Hepatocyte (in vitro differentiated cells): ENCODE results near the gene MS4A7. TPM values are rescaled to one million over a fixed set of nuclear protein-coding genes. Genes with fewer than 3 reads are reported as not detected.

Source experiments
- DNase-seq: peaks from one replicate; pipeline ENCODE4 v3.0.0-alpha.2; 2016; ENCODE audit warnings: low spot score
- H2AFZ ChIP-seq: fragments of 200-600 bp; sonication (generic); 2 replicates; pipeline ENCODE4 v1.6.0; 2016; ENCODE audit warnings: antibody characterized with exemption, mild to moderate bottlenecking
- H3K27ac ChIP-seq: fragments of 200-600 bp; sonication (generic); 2 replicates; pipeline ENCODE4 v1.5.1; 2016; ENCODE audit warnings: mild to moderate bottlenecking
- H3K27me3 ChIP-seq: fragments of 200-600 bp; sonication (generic); 2 replicates; pipeline ENCODE4 v1.6.1; 2016
- H3K36me3 ChIP-seq: fragments of 200-600 bp; sonication (generic); replicated peaks from 2 replicates; pipeline ENCODE4 v1.5.1; 2016; ENCODE audit warnings: low read depth; ENCODE audit not compliant: insufficient read depth
- H3K4me1 ChIP-seq: fragments of 200-600 bp; sonication (generic); 2 replicates; pipeline ENCODE4 v1.5.1; 2016; ENCODE audit warnings: mild to moderate bottlenecking, moderate library complexity; ENCODE audit not compliant: insufficient read depth
- H3K4me2 ChIP-seq: fragments of 200-600 bp; sonication (generic); 2 replicates; pipeline ENCODE4 v1.6.0; 2016
- H3K4me3 ChIP-seq: fragments of 200-600 bp; sonication (generic); 2 replicates; pipeline ENCODE4 v1.5.1; 2016; ENCODE audit warnings: mild to moderate bottlenecking
- H3K79me2 ChIP-seq: fragments of 200-600 bp; sonication (generic); 2 replicates; pipeline ENCODE4 v1.6.0; 2017; ENCODE audit warnings: mild to moderate bottlenecking
- H3K9me2 ChIP-seq: fragments of 200-600 bp; sonication (generic); replicated peaks from 2 replicates; pipeline ENCODE4 v1.6.0; 2017; ENCODE audit warnings: mild to moderate bottlenecking; ENCODE audit not compliant: insufficient read depth
- H3K9me3 ChIP-seq: fragments of 200-600 bp; sonication (generic); 2 replicates; pipeline ENCODE4 v1.5.1; 2016; ENCODE audit warnings: low read depth, mild to moderate bottlenecking
- H4K20me1 ChIP-seq: fragments of 200-600 bp; sonication (generic); 2 replicates; pipeline ENCODE4 v1.6.0; 2016; ENCODE audit warnings: mild to moderate bottlenecking; ENCODE audit not compliant: insufficient read depth, poor library complexity, severe bottlenecking
- EZH2 ChIP-seq: fragments of 200-600 bp; sonication (generic); IDR thresholded peaks from 2 replicates; pipeline ENCODE4 v1.6.1; 2016; ENCODE audit warnings: antibody characterized with exemption, mild to moderate bottlenecking, borderline replicate concordance
- EZH2phosphoT487 ChIP-seq: fragments of 200-600 bp; sonication (generic); IDR thresholded peaks from one replicate; pipeline ENCODE4 v1.6.1; 2018; ENCODE audit warnings: antibody characterized with exemption, mild to moderate bottlenecking, low read depth, moderate library complexity; ENCODE audit not compliant: unreplicated experiment, severe bottlenecking
- WGBS: methylation state at CpG from one replicate; pipeline ENCODE4 v1.1.6; 2016; ENCODE audit warnings: low lambda C conversion rate; ENCODE audit errors: missing lambda C conversion rate; 5-methylcytosine and 5-hydroxymethylcytosine counted together
- polyA plus RNA-seq: library from polyadenylated mRNA; unstranded; fragments of >200 nt; fragmentation: Nextera tagmentation; extraction: Ambion mirVana; gene quantifications from 2 replicates; pipeline ENCODE4 v1.2.1, GENCODE V29; 2016
- total RNA-seq: library from RNA; depleted of rRNA; stranded (reverse); fragments of >200 nt; gene quantifications from 2 replicates; pipeline ENCODE4 v1.2.3, GENCODE V29; 2014
- TF ChIP-seq, protein P1 (sequence below): fragments of 200-600 bp; sonication (generic); IDR thresholded peaks from 2 replicates; pipeline ENCODE4 v1.5.1; 2016; ENCODE audit warnings: antibody characterized with exemption, mild to moderate bottlenecking; ENCODE audit not compliant: poor library complexity

MS4A7 gene
- total and polyA plus RNA-seq, 2 experiments from 2014 or later: 0.60 to 1.8 TPM

DNA sequence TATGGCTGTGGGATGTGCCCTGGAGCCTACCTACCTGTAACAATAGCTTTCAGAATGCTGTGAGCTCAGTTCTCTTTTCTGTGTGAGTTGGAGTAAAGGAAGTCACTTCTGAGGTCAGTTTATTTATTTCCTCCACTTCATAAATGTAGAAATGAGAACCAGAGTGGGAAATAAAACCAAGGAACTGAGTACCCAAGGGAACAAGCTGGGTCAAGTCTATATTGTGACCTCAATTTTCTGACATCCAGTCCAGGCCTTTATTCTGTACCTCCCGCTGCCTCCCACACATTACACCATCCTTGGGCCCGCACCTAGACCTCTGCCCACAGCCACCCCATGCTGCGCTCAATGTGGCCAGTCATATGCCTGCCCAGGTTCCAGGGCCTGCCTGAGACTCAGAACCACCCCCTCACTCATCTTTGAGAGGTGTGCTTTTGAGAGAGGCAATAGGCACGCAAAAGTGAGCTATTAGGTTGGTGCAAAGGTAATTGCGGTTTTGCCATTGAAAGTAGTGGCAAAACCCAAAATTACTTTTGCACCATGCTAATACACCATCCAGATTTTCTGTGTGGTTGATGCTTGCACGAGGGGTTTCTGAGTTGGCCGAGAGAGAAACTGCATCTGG, 41.5 kb upstream of the MS4A7 start:
- H2AFZ ChIP-seq: no peak overlapping the region
- TF ChIP-seq EZH2 (no peak), EZH2phosphoT487 (no peak)
- TF ChIP-seq, protein P1, sequence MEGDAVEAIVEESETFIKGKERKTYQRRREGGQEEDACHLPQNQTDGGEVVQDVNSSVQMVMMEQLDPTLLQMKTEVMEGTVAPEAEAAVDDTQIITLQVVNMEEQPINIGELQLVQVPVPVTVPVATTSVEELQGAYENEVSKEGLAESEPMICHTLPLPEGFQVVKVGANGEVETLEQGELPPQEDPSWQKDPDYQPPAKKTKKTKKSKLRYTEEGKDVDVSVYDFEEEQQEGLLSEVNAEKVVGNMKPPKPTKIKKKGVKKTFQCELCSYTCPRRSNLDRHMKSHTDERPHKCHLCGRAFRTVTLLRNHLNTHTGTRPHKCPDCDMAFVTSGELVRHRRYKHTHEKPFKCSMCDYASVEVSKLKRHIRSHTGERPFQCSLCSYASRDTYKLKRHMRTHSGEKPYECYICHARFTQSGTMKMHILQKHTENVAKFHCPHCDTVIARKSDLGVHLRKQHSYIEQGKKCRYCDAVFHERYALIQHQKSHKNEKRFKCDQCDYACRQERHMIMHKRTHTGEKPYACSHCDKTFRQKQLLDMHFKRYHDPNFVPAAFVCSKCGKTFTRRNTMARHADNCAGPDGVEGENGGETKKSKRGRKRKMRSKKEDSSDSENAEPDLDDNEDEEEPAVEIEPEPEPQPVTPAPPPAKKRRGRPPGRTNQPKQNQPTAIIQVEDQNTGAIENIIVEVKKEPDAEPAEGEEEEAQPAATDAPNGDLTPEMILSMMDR: no peak
- no peak overlapping the region for H3K4me2 ChIP-seq
- no peaks in the 10 kb centered on the region for H3K9me3 ChIP-seq
- no peaks in the 10 kb centered on the region for H3K4me1 ChIP-seq
- H3K27ac ChIP-seq: no peak overlapping the region
- no peaks in the 10 kb centered on the region for H4K20me1 ChIP-seq
- H3K79me2 ChIP-seq: no peaks in the 10 kb centered on the region
- DNase-seq: no peak
- WGBS: 86% methylated on average over 7 of the region's 7 CpGs
- no peaks in the 10 kb centered on the region for H3K36me3 ChIP-seq
- H3K4me3 ChIP-seq: no peak overlapping the region
- no peaks in the 10 kb centered on the region for H3K9me2 ChIP-seq
- H3K27me3 ChIP-seq: no peaks in the 10 kb centered on the region

DNA sequence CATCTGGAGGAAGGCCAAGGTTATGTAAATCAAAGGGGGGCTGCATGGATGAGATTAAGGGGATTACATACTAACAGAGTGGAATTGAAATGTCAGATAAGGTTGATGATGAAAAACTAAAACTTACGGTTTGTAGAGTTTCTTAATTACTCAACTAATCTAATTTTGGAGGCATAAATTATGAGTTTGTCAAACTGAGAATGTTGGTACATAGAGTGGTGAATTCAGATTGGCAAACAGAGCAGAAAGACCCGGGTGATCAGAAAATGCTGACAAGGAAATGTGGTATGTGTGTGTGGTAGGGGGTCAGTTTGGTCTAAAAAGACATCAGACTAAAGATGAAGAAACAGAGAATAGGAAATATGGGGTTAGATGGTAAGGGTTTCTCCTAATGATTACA, 40.3 kb upstream of the MS4A7 start:
- no peak overlapping the region for H3K4me3 ChIP-seq
- no peak overlapping the region for H2AFZ ChIP-seq
- no peaks in the 10 kb centered on the region for H3K4me1 ChIP-seq
- WGBS: 38% methylated on average over 2 of the region's 2 CpGs
- H3K36me3 ChIP-seq: no peaks in the 10 kb centered on the region
- no peak for DNase-seq
- no peak overlapping the region for H3K27ac ChIP-seq
- no peaks in the 10 kb centered on the region for H3K9me2 ChIP-seq
- no peak overlapping the region for H3K4me2 ChIP-seq
- H3K79me2 ChIP-seq: no peaks in the 10 kb centered on the region
- H3K9me3 ChIP-seq: no peaks in the 10 kb centered on the region
- H3K27me3 ChIP-seq: no peaks in the 10 kb centered on the region
- H4K20me1 ChIP-seq: no peaks in the 10 kb centered on the region
- TF ChIP-seq EZH2: no peak
- TF ChIP-seq, protein P1: no peak
- no peak for TF ChIP-seq EZH2phosphoT487

DNA sequence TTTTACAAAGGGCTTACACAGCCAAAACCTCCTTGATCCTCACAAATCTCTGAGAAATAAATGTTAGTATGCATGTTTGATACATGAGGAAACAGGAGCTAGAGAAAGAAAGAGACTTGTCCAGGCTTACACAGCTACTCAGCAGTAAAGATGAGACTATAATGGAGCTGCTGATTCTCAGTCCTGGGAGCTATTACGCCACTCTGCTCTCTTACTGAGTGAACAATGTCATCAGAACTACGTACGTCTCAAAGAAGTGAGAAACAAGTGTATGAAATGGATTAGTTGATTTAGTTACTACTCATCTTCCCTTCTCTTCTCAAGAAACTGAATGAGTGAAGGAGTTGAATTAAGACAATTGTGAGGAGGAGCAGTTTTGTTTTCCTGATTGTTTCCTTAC, 39.0 kb upstream of the MS4A7 start:
- no peak overlapping the region for H3K4me3 ChIP-seq
- no peaks in the 10 kb centered on the region for H3K27me3 ChIP-seq
- 64% methylated on average over 3 of the region's 3 CpGs for WGBS
- no peaks in the 10 kb centered on the region for H4K20me1 ChIP-seq
- H3K79me2 ChIP-seq: no peaks in the 10 kb centered on the region
- DNase-seq: no peak
- no peaks in the 10 kb centered on the region for H3K4me1 ChIP-seq
- no peaks in the 10 kb centered on the region for H3K9me2 ChIP-seq
- no peak overlapping the region for H2AFZ ChIP-seq
- no peak overlapping the region for H3K4me2 ChIP-seq
- no peaks in the 10 kb centered on the region for H3K36me3 ChIP-seq
- TF ChIP-seq EZH2phosphoT487 (no peak), EZH2 (no peak)
- TF ChIP-seq, protein P1: no peak
- no peak overlapping the region for H3K27ac ChIP-seq
- H3K9me3 ChIP-seq: no peaks in the 10 kb centered on the region
